Retina (tissue), 1 donor: ENCODE measurements around the gene FRMD4B.
A peak's percentile ranks its signal among the peaks of the same experiment; 100 is the strongest.
"Not testable (repeated sequence)": the region's sequence is repeated elsewhere in the genome, so short reads cannot be mapped to it uniquely, and the experiment has no call there.

ENCODE experiments used
- DNase-seq: peaks from one replicate; pipeline ENCODE4 v3.0.0-alpha.2; 2016

Gene FRMD4B

GRCh38 chr3:69276884-69277283, 109.0 kb downstream of the FRMD4B start:
- no peak for DNase-seq

DNA sequence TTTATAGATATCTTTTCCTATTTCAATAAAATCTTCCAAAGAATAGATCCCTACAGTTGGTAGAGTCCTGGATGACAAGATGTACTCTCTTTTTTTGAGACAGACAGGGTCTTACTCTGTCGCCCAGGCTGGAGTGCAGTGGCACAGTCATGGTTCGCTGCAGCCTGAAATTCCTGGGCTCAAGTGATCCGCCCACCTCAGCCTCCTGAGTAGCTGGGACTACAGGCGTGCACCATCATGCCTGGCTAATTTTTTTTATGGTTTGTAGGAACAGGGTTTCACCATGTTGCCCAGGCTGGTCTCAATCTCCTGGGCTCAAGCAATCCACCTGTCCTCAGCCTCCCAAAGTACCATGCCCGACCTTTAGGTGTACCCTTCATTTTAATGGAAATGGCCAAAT, 109.7 kb downstream of the FRMD4B start:
- DNase-seq, result not testable (repeated sequence)

GRCh38 chr3:69273896-69274295, 112.0 kb downstream of the FRMD4B start:
- DNase-seq, result no peak

DNA sequence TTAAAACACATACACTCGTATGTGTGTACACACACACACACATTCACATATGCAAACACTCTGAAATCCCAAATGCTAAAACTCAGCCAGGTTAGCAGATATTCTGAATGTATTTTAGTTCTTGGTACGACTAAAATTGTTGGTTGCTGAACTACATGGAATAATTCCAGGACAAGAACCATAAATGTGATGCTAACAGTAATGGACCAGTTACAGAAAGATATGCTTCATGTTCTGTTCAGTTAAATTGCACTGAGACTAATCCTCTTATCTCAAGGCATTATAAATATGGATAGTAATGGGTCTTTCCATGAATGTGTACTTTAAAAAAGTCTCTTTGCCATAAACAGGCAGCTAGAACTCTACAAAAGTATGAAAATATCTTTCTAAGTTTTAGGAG, 113.3 kb downstream of the FRMD4B start:
- no peak for DNase-seq

GRCh38 chr3:69271098-69271497, 114.8 kb downstream of the FRMD4B start:
- no peak for DNase-seq

GRCh38 chr3:69266585-69266984, 119.3 kb downstream of the FRMD4B start:
- DNase-seq, result no peak

DNA sequence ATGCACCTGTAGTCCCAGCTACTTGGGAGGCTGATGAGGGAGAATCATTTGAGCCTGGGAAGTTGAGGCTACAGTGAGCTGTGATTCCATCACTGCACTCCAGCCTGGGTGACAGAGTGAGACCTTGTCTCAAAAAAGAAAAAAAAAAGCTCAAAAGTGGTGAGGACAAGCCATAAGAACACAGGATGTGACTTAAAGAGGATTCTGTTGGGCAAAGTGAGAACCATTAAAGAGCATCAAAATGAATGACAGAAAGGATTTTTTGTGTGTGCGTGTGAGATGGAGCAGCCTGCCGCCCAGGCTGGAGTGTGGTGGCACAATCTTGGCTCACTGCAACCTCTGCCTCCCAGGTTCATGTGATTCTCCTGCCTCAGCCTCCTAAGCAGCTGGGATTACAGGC, 119.8 kb downstream of the FRMD4B start:
- DNase-seq, result not testable (repeated sequence)

DNA sequence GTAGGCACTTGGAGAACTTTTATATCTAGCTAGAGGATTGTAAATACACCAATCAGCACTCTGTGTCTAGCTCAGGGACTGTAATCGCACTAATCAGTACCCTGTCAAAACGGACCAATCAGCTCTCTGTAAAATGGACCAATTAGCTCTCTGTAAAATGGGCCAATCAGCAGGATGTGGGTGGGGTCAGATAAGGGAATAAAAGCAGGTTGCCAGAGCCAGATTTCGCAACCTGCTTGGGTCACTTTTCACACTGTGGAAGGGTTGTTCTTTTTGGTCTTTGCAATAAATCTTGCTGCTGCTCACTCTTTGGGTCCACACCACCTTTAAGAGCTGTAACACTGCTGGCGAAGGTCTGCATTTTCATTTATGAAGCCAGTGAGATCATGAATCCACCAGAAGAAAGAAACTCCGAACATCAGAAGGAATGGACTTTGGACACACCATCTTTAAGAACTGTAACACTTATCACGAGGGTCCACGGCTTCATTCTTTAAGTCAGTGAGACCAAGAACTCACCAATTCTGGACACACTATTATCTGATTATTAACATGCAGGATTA, 125.0 kb downstream of the FRMD4B start:
- not testable (repeated sequence) for DNase-seq

- no peak for DNase-seq
Observed at GRCh38 chr3:69260216-69260787, 125.6 kb downstream of the FRMD4B start.

GRCh38 chr3:69259125-69259524, 126.8 kb downstream of the FRMD4B start:
- peak; percentile 53 for DNase-seq

DNA sequence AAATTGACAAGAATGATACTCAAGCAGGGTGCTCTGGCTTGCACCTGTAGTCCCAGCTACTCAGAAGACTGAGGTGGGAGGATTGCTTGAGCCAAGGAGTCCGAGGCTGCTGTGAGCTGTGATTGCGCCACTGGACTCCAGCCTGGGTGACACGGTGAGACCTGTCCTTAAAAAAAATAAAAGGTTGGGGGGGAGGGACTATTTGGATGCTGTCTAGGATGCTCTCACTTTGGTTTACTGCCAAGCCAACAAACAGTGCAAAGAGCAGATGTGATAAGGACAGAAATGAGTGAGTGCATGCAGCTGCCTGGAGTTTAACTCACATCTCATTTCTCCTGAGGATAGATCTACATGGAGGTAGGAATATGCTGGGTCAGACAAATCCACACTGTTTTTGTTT, 130.0 kb downstream of the FRMD4B start:
- no peak for DNase-seq

- no peak for DNase-seq
Observed at GRCh38 chr3:69254351-69254750, 131.5 kb downstream of the FRMD4B start.

DNA sequence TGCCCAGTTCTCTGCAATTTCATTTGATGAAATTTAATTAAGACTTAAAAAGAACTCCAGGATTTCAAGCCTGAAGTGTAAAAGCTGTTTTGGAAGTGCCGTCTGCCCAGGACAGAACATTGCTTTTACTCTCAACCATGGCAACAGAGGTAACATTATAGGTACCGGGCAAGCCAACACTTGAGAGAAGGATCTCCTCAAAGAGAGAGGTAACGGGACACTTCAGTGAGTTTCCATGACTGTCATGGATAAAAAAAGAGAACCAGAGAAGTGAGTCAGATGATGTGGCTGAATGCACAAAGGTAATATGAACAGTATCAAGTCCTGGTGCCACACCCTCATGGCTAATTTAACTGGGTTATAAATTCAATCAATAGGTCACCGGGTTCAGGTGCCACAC, 133.3 kb downstream of the FRMD4B start:
- no peak for DNase-seq

DNA sequence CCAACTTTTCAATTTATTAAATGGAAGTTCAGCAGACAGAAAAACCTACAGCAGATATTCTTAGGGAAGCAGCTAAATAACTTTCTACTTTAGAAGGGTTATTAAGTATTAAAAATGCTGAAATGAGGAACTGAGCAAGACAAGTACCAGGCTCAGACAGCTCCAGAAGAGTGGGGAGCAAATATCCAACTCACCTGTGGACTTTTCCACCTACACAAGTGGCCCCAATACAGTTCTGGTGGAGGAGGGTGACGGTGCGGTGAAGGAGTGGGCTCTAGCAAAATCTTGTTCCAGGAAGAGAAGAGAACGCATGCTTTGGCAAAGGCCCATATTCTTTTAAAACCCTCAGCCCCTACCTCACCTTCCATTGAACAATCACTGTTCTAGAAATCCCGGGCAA, 133.7 kb downstream of the FRMD4B start:
- DNase-seq, result no peak

DNA sequence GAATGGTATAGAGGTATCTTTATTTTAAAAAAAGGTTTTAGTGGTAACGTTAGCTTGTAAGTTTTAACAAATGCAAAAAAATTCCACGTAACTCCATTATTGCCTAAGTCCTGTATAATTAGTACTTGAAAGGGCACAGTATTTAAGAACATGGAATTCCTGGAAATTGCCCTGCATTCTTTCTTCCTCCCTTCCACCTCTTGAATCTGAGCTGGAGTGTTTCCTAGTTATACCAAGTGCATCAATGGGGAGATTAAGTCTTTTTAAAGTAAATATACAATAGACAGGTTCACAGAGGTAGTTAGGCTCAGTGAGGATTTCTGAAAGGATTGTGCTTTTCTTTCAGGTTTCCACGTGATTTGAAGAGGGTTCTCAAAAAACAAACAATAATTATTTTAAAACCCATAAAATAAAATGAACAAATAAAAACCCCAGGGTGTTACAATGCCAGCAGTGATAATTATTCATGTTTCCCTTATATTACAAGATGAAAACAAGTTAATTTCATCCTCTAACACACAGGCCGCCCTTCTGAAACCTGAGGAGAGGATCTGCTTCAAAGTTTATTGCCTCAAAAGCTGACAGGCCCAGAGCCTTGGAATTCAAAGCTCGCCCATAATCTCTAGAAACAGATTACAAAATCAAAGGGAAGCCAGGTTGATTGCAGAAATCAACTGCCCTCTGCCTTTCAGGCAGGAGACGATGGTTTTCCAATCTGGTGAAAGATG, 134.6 kb downstream of the FRMD4B start:
- DNase-seq, result no peak

DNA sequence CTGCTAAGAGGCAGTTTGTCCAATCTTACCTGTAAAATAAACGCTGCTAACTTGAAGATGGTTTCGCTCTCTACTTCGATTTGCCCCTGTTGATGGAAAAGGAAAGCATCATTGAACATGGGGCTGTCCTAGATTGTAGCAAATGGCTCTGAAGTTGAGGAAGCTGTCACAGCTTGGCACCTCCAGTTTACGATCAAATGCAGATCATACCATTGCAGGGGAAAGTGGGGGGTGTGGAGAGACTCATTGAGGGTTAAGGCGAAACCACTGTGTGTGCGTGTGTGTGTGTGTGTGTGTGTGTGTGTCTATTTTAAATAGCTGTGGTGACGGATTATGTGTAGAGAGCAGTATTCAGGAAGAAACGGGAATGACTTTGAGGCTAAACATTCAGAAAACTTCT, 135.9 kb downstream of the FRMD4B start:
- DNase-seq, result peak; percentile 85

DNA sequence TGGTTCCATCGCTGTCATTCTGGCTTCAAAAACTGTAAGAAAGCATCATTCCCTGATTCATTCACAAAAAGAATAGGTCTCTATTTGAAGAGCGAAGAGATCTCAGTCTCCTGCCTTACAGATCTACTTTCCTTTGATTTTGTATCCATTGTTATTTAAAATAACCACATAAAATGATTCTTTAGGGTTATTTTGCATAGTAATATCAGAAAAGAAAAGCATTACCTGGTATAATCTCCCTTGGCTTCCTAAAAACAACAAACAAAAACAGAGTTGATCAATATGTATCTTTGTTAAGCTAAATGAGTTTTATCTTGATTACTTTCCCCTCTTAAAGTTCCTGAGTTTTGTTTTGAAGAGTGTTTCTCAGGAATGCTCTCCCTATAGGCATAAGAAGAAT, 136.9 kb downstream of the FRMD4B start:
- no peak for DNase-seq

- peak; percentile 61 for DNase-seq
Observed at GRCh38 chr3:69248436-69248835, 137.5 kb downstream of the FRMD4B start.

DNA sequence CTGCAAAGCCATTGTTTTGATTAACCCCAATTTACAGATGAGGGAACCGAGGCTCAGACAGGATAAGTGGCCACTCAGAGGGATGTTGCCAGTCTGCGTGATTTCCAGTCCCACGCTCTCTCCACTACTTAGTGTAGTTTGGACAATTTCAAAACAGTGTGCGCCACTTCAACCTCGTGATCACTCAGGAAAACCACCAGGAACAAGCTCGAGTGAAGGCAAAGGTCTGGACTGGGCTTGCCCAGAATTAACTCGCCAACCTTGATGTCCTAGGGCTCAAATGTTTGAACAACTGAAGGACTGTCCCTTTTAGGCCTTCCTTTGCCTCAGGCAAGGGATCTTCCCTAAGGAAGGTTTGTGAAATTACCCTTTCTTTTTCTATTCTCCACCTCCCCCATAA, 139.3 kb downstream of the FRMD4B start:
- no peak for DNase-seq

GRCh38 chr3:69244039-69244438, 141.8 kb downstream of the FRMD4B start:
- DNase-seq, result peak; percentile 73

DNA sequence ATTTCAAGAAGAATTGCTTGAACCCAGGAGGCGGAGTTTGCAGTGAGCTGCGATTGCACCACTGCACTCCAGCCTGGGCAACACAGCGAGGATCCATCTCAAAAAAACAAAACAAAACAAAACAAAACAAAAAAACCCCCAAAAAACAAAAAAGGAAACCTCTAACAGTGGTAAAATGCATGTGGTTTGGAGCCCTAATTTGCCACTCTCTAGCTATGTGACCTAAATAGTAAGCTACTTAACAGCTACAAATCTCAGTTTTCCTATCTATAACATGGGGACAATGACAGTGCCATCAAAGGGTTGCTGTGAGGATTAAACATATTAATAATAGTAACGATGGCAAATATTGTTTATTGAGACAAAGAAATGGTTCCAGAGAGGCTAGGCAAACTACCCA, 144.1 kb downstream of the FRMD4B start:
- DNase-seq, result no peak

DNA sequence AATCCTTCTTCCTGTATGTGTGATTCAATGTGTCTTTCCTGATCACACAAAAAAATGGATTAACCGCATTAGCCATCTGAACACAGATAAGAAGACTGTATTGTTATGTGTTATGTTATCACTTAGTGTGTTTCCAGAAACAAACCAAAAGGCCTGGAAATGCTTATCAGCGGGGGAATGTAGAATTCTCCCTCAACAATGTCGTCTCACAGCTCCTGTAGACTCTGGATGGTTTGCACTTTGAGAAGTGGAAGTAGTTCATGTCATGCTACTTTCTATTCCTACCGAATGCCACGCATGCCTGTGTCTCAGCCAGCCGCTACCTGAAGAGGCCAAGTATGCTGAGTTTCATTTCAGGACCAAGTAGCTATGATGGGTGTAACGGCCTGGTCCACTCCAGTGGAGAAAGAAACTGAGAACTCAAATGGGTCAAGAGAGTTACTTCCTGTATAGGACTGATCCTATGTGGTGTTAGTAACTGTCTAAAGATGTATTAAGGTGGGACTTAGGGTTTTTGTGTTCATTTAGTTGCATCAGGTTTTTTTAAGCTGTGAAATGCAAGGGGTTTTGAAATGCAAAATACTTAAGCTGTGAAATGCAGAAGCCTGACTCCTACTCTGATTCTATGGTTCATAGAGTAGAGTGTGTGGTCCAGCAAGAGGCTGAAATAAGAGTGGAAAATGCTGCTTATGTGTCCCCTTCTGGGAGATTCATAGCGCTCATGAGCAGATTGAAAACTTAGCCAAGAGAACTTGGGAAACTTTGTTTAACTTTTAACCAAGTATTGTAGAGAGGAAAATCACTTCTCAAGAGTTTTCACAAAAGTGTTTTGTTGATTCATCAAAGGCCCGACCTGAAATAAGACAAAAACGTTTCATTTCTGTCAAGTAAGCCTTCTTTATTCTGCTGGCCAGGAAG, 145.0 kb downstream of the FRMD4B start:
- no peak for DNase-seq

GRCh38 chr3:69239063-69239462, 146.8 kb downstream of the FRMD4B start:
- no peak for DNase-seq
